Suprapubic skin (tissue), 4 donors: ENCODE results near the gene TCEAL3.
"Not testable (repeated sequence)": the region's sequence is repeated elsewhere in the genome, so short reads cannot be mapped to it uniquely, and the experiment has no call there.

Experiments
- CTCF ChIP-seq, 2 donors: fragments of 200-600 bp in 1 of 2; fragments of 450-650 bp in 1 of 2; sonication (generic) in 1 of 2; IDR thresholded peaks; one replicate each; pipeline ENCODE4 v1.5.1; 2016 to 2019; ENCODE audit warnings: antibody characterized with exemption in 2 of 2, mild to moderate bottlenecking in 1 of 2, moderate library complexity in 1 of 2
- EP300 ChIP-seq: sonication (generic); formaldehyde crosslinking; IDR thresholded peaks from one replicate; pipeline ENCODE4 v1.6.1; 2017; ENCODE audit warnings: antibody characterized with exemption
- POLR2A ChIP-seq, 2 donors: fragments of 450-650 bp; IDR thresholded peaks; one replicate each; pipeline ENCODE4 v1.6.1; 2017; ENCODE audit warnings: antibody characterized with exemption in 2 of 2, mild to moderate bottlenecking in 2 of 2, moderate library complexity in 2 of 2
- POLR2AphosphoS5 ChIP-seq, 3 donors: sonication (generic); formaldehyde crosslinking; IDR thresholded peaks; one replicate each; pipeline ENCODE4 v1.6.1; 2017; ENCODE audit warnings: antibody characterized with exemption in 3 of 3

DNA sequence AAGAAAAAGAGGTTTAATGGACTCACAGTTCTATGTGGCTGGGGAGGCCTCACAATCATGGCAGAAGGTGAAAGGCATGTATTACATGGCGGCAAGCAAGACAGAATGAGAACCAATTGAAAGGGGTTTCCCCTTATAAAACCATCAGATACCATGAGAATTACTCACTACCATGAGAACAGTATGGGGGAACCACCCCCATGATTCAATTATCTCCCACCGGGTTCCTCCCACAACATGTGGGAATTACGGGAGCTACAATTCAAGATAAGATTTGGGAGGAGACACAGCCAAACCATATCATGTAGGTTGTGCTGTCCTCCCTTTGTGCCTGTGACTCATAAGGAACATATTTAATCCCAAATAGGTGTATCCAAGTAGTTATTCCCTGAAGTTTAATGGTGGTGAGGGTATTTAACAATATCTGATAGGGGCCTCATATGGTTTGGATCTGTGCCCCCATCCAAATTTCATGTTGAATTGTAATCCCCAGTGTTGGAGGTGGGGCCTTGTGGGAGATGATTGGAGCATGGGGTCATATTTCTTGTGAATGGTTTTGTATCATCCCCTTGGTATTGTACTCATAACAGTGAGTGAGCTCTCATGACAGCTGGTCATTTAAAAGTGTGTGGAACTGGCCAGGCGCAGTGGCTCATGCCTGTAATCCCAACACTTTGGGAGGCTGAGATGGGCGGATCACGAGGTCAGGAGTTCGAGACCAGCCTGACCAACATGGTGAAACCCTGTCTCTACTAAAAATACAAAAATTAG is 47.7 kb downstream of the TCEAL3 start:
- not testable (repeated sequence) for TF ChIP-seq POLR2AphosphoS5 (IDR thresholded peaks at IDR 0.05); CTCF (IDR thresholded peaks at IDR 0.05); EP300; POLR2A (IDR thresholded peaks at IDR 0.05)
